ENCODE results near the gene SLC6A4.

SLC6A4 gene

DNA sequence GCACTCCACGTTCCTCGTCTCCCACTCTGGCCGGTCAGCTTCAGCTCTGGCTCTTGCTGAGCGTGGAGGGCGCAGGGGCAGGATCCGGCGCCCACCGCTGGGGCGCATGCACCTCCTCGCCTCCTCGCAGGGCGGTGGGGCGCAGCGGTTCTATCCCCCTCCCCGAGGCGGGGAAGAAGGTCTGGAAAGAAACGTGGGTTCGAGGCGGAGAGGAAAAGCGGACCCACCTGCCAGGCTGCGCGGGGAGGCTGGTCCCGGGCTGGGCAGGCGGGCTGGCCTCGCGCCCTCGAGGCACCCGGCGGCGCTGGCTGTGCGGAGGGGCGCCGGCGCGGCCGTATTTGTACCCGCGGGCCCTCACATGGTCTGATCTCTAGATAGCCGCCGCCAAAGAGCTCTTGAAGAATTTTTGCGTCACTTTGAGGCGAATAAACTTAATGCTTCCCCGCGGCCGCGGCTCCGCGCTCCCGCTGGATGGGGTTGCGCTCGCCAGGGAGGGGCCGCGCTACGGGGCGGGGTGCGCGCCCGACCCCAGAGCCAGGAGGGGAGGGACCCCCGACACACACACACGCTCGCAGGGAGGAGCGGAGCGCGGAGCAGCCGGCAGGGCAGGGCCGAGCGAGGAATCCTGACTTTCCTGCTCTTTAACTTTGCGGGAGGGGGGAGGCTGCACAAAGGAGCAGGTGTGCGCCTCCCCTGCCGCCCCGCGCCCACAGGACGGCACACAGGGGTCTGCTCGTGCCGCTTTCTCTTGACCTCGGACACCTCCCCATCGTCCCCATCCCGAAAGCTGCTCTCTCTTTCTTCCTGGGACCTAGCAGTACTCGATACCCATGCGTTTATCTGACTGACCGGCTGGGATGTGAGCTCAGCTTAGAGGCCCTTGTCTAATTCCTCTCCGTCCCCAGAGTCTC is at the start of gene SLC6A4:
TSS of gene SLC6A4 (minus strand) at position 312 of the 911 bp plus-strand sequence. CDS start 13,739 bp downstream, outside the sequence.
- no peak for DNase-seq

DNA sequence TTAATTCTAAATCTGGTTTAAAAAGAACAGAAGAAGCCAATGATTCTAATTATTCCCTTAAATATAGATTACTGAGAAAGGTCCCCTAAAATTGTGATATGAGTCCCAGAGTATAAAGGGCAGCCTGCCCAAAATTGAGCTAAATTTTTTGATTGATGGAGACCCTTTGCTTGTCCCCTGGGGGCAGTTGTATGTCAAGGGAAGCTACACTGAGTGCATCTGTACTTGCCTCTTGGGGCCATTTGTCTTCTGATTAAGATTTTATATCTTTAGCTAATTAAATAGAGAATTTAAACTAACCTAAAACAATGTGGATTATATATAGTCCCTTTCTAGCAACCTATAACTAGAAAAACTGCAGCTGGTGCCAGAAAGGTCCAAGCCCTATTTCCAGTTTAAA is 43.7 kb upstream of the SLC6A4 start:
- DNase-seq: no peak

DNA sequence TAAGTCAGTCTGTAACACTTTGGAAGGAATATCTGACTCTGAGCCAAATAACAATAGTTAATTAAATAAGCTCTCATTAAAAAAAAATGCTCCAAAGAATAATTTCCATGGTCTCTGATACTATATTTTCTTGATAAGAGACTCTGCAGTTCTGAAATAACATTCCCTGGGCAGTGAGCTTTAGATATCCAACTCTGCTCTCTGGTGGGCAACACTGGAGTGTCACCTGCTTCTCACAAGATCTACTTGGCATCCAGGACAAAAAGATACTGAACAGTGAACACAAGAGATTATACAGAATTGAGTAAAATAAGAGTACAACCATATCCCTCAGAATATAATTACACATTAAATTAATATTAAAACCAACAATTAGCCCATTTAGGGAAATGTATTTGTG is 42.5 kb upstream of the SLC6A4 start:
- peak in 3 of 58 donors; percentile 0 to 4 (median 2) for DNase-seq

- DNase-seq: no peak
Observed at GRCh38 chr17:30275911-30276310, 40.4 kb upstream of the SLC6A4 start.

GRCh38 chr17:30274887-30275286 is 39.4 kb upstream of the SLC6A4 start:
- no peak for DNase-seq

GRCh38 chr17:30273373-30273772 is 37.9 kb upstream of the SLC6A4 start:
- no peak for DNase-seq

- no peak for DNase-seq
Observed at GRCh38 chr17:30271102-30271501, 35.6 kb upstream of the SLC6A4 start.

- no peak for DNase-seq
Observed at GRCh38 chr17:30267625-30268024, 32.1 kb upstream of the SLC6A4 start.

- no peak for DNase-seq
Observed at GRCh38 chr17:30263552-30264333, 28.2 kb upstream of the SLC6A4 start.

DNA sequence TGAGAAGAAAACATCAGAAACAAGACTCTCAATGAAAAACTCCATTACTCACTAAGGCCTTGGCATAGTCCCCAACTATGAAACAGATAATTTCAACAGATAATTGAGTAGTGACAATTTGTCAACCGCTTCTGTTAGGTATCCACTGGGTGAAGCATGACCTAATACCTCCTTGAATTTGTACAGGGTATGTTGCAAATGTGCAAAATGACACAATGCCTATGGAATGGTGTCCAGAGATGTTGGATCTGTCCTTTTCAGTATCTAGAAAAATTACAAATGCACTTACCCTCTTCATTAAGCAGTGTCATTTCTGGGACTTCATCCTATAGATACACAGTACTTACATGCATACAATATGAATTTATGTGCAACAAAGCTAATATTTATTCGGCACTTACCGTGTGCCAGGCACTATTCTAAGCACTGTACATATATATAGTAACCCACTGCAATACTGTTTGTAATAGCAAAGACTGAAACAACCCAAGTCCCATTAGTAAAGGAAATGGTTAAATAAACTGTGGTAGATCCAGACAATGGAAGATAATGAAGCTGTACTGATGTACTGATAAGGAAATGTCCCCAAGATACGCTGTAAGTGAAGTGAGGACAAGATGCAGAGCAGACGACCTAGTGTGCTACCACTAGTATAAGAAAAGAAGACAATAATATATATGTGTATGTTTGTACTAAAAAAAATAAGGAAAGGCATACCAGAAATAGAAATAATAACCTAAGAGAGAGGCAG is 21.4 kb upstream of the SLC6A4 start:
- DNase-seq: no peak

DNA sequence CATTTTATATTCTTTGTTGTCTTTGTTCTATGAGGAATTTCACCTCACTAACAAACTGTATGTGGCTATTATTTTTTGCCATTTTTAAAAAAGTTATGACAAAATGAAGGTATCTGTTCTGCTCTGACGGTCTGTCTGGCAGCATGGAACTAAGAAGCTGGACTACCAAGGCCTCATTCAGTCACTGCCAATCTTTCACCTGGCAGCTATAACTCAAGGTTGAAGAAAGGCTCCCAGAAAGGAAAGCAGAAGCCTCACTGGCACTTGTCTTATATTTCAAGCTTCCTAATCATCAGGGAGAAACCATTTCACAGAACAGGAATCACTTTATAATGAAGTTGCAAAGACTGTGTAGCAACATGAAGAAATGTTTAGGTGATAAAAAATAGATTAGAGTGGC is 18.7 kb upstream of the SLC6A4 start:
- DNase-seq: no peak

- DNase-seq: no peak
Observed at GRCh38 chr17:30253312-30253711, 17.8 kb upstream of the SLC6A4 start.

- DNase-seq: no peak
Observed at GRCh38 chr17:30251931-30252330, 16.4 kb upstream of the SLC6A4 start.

DNA sequence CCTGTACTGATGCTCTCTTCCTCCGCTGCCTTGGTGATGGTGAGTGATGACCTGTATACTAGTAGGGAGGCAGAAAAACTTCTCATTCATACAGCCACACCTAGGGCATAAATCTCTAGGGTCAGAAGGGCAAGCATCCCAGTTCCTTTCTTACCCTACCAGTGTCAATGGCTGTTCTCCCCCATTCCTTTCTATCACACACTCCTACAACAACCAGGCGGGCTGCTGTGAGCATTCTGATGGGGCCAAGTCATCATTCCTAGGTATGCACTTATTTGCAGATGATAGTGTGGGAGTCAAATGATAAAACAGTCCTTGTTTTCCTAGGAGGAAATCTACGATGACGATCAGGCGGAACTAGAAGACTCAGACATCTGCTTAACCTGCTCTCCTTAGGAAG is 14.0 kb upstream of the SLC6A4 start:
- no peak for DNase-seq

DNA sequence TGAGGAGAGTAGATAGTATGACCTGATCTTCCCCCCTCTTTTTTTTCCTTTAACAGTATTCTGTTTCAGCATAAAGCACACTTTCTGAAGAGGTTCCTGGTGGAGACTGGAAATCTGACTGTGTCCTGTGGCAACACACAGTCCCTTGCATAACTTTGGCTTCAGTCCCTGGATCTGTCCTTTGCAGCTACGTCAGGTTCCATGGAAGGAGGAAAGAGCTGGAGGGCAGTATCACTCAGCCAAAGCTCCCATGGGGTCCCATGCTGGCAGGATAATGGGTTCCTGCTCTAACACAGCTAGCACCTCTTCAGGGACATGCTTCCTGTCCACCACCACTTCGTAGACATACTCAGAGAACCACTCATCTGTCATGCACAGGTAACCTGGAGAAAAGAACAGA is 13.3 kb upstream of the SLC6A4 start:
- no peak for DNase-seq

- DNase-seq: no peak
Observed at GRCh38 chr17:30246460-30246859, 11.0 kb upstream of the SLC6A4 start.

DNA sequence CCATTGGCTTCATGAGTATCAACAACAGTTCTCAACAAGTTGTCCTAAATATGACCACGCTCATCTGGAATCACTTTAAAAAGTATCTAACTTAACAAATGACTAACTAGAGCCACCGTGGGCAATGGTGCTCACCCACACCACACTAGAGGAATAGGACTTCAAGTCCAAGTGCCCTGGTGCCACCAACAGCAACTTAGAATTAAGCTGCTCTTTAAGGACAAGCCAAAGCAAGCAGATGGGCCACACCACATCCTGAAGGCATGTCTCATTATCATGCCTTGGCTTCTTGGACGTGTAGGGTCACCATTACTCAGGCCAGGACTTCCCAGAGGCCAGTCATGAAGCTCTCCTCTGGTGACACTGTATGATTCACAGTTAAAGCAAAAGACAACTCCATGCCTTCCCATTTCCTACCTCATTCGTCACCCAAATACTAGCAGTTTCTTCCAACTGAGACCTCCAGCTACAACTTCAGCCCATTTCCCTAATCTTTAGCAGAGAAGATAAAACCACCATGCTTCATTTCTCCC is 9.4 kb upstream of the SLC6A4 start:
- DNase-seq: no peak

DNA sequence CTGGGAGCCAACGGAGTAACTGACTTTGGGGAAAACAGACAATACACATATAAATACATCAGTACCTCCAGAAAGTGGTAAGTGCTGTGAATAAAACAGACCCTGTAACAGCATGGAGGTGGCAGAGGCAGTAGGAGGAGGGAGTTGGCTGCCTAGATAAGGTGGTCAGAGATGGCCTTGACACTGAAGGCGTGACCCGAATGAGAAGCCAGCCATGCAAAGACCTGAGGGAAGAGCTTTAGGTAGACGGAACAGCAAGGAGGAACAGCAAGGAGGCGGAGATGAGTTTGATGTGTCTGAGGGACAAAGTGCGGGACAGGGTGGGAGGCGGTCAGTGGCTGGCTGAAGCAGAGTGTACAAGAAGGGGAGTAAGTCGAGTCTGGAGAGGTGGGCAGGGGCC is 8.1 kb upstream of the SLC6A4 start:
- no peak for DNase-seq

DNA sequence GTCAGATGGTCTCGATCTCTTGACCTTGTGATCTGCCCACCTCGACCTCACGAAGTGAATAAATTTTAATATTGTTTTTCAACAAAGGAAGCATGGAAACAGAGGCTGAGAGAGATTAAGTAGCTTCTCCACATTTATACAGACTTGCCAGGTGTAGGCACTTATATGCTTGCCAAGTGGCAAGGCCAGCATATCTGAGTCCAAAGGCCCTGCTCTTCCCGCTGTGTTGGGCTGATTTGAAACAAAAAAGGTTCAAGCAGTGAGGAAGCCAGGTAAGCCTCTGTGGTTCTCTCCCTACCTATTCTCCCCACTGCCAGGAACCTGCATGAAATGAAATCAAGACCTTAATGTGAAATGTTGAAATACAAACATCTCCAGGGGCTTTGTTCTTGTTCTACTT is 7.5 kb upstream of the SLC6A4 start:
- DNase-seq: no peak

DNA sequence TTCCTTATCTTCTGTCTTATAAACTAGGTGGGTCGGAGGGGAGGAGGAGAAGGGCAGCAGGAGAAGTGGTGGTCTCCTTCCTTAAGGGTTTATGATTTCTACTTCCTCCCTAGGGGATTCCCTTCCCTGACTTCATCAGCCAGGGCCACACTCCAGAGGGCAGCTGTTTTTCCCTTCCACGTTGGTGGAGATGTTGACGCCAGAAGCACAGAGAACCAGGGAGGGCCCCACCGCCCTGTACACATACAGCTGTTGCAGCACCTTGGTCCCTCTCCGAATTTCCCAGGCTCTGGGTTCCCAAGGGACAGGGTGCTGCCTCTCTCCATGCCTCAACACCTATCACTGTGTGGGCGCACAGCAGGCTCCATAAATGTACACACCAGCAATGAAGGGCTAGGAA is 5.6 kb upstream of the SLC6A4 start:
- no peak for DNase-seq

DNA sequence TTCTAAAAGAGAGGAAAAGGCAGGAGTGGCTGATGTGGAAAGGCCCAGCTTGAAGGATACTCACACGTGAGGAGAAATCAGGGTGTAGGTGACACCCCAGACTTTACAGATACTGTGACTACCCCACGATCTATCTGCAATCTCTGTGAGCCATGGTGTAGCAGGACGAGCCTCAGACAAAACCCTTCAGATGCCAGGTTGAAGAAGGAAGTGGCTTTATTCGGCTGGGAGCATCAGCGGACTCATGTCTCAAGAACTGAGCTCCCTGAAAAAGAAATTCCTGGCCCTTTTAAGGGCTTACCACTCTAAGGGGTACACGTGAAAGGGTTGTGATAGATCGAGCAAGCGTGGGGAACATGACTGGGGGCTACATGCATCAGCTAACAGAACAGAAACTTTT is 4.7 kb upstream of the SLC6A4 start:
- no peak for DNase-seq

DNA sequence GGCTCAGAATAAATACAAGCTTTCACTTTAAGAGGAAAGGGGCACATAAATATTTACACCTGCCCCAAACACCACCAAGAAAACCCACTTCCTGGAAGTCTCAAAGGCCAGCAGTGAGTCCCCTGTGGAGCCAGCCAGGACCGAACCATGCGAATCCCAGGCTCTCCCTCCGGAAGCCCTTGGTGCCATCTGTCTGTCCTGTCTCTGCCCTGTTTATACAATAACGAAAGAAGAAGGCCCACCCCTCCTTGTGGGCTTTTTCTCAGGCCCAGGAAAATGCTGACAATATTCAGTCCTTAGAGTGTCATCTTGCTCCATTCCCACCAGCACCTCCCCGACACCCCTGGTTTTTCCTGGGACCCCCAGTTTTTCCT is 3.6 kb upstream of the SLC6A4 start:
- no peak for DNase-seq

Measured in anterior cingulate cortex (tissue), 58 donors.